Spleen (tissue), 11 donors: ENCODE data around the gene ADD3. TPM values are rescaled to one million over a fixed set of nuclear protein-coding genes. Genes with fewer than 3 reads are reported as not detected.
"Not testable (repeated sequence)": the region's sequence is repeated elsewhere in the genome, so short reads cannot be mapped to it uniquely, and the experiment has no call there.

Source experiments
- DNase-seq: peaks from one replicate; pipeline ENCODE4 v3.0.0-alpha.2; 2020
- H3K27ac ChIP-seq, 8 donors: fragments of 200-600 bp; sonication (generic) in 7 of 8; 1 replicate in 4 of 8; 2 replicates in 4 of 8; pipeline versions ENCODE4 v1.5.0 to v1.8.0; 2016 to 2021; ENCODE audit warnings: inconsistent platforms in 4 of 8, mild to moderate bottlenecking in 4 of 8, moderate library complexity in 1 of 8
- H3K27me3 ChIP-seq, 7 donors: fragments of 200-600 bp; sonication (generic) in 6 of 7; replicated peaks in 1 of 7; 1 replicate in 4 of 7; 2 replicates in 3 of 7; pipeline versions ENCODE4 v1.5.0 to v1.8.0; 2016 to 2021; ENCODE audit warnings: inconsistent platforms in 3 of 7, mild to moderate bottlenecking in 1 of 7
- H3K36me3 ChIP-seq, 6 donors: fragments of 200-600 bp; sonication (generic) in 5 of 6; 1 replicate in 4 of 6; 2 replicates in 2 of 6; pipeline versions ENCODE4 v1.5.0 to v1.8.0; 2016 to 2021; ENCODE audit warnings: inconsistent platforms in 2 of 6
- H3K4me1 ChIP-seq, 6 donors: fragments of 200-600 bp; sonication (generic) in 5 of 6; 1 replicate in 3 of 6; 2 replicates in 3 of 6; pipeline versions ENCODE4 v1.5.0 to v1.8.0; 2016 to 2021; ENCODE audit warnings: inconsistent platforms in 3 of 6
- H3K4me3 ChIP-seq, 8 donors: fragments of 200-600 bp; sonication (generic) in 7 of 8; 1 replicate in 4 of 8; 2 replicates in 4 of 8; pipeline versions ENCODE4 v1.5.0 to v1.8.0; 2016 to 2021; ENCODE audit warnings: inconsistent platforms in 4 of 8, mild to moderate bottlenecking in 4 of 8, moderate library complexity in 2 of 8
- H3K9me3 ChIP-seq, 8 donors: fragments of 200-600 bp; sonication (generic) in 7 of 8; 1 replicate in 4 of 8; 2 replicates in 4 of 8; pipeline versions ENCODE4 v1.5.0 to v1.8.0; 2016 to 2021; ENCODE audit warnings: inconsistent platforms in 4 of 8
- CTCF ChIP-seq, 11 experiments: fragments of 200-600 bp in 7 of 11; fragments of 450-650 bp in 4 of 11; sonication (generic) in 4 of 11; IDR thresholded peaks in 8 of 11; conservative IDR thresholded peaks in 3 of 11; 1 replicate in 7 of 11; 2 replicates in 4 of 11; pipeline versions ENCODE4 v1.4.0 to v1.8.0; 2016 to 2021; ENCODE audit warnings: antibody characterized with exemption in 11 of 11, inconsistent platforms in 4 of 11, mild to moderate bottlenecking in 1 of 11
- POLR2A ChIP-seq, 3 donors: fragments of 450-650 bp; IDR thresholded peaks; one replicate each; pipeline ENCODE4 v1.5.1; 2017; ENCODE audit warnings: antibody characterized with exemption in 3 of 3, mild to moderate bottlenecking in 1 of 3
- POLR2AphosphoS5 ChIP-seq, 3 donors: sonication (generic); formaldehyde crosslinking; IDR thresholded peaks; one replicate each; pipeline ENCODE4 v1.5.1; 2017; ENCODE audit warnings: antibody characterized with exemption in 3 of 3
- WGBS, 5 donors: extraction: QIAGEN DNeasy Blood & Tissue Kit in 3 of 5; methylation state at CpG; one replicate each; pipeline versions ENCODE4 v1.1.5 to v1.1.7; 2013 to 2018; 5-methylcytosine and 5-hydroxymethylcytosine counted together
- intact Hi-C: fragments of 100-400 bp; cut with DNase I; formaldehyde crosslinking; loops from one replicate; pipeline ENCODE4 v1.15.0; 2023; ENCODE audit warnings: low total_unique reads
- polyA plus RNA-seq, 3 donors: library from polyadenylated mRNA; stranded (reverse); fragments of 200-250 nt; gene quantifications; one replicate each; pipeline ENCODE4 v1.2.1, GENCODE V29; 2013
- total RNA-seq, 7 donors: library from RNA; depleted of rRNA in 3 of 7; stranded (reverse); fragments of >200 nt in 3 of 7; fragmentation: NEBNext Ultra II Directional in 4 of 7; extraction: Animal tissue kit (Norgen Biotek cat#: 25700) in 4 of 7; gene quantifications; one replicate each; pipeline versions ENCODE4 v1.1.0 to v1.2.1, GENCODE V29; 2016 to 2021
- donor health status: healthy with polysubstance abuse.
- donor health status: DM: no; HTN: no; CAD: no; lungs with moderate emphysema.
- donor health status: DM: no; HTN: no; CAD: no.
- donor health status: Bipolar disorder and iron deficiency.
- donor health status: healthy.
- donor health status: DM: no; HTN: no; CAD: no.
- donor health status: DM: yes; HTN: yes; CAD: no.

The ADD3 gene
- total and polyA plus RNA-seq, 10 donors, result 35.0 to 155 (median 94.9) TPM

GRCh38 chr10:110045772-110046171 lies 38.0 kb downstream of the ADD3 start:
- intact Hi-C loops, result no loop called here
- DNase-seq, result no peak

GRCh38 chr10:110048145-110048544 lies 40.4 kb downstream of the ADD3 start:
- H3K4me1 ChIP-seq, result peaks cover 0 to 30% (median 13%) of the 10 kb centered on the region in 6 donors
- peaks cover 0 to 16% (median 0%) of the 10 kb centered on the region in 6 donors for H3K36me3 ChIP-seq
- DNase-seq, H3K27ac ChIP-seq, intact Hi-C loops, H3K27me3 ChIP-seq, H3K4me3 ChIP-seq: not testable (repeated sequence)
- peaks cover 0 to 23% (median 15%) of the 10 kb centered on the region in 8 donors for H3K9me3 ChIP-seq
- WGBS, 5 donors, result 87 to 98% (median 92%) methylated on average over 2 of the region's 2 CpGs

More at GRCh38 chr10:110045772-110046171, 38.0 kb downstream of the ADD3 start:
- Histone ChIP-seq H3K9me3 (peaks cover 0 to 23% (median 15%) of the 10 kb centered on the region in 8 donors), H3K27ac (no peak overlapping the region), H3K4me1 (peaks cover 0 to 22% (median 2%) of the 10 kb centered on the region in 6 donors), H3K4me3 (no peak overlapping the region), H3K36me3 (peaks cover 0 to 16% (median 0%) of the 10 kb centered on the region in 6 donors), H3K27me3 (no peaks in the 10 kb centered on the region)
- 75 to 92% (median 88%) methylated on average over 2 of the region's 2 CpGs for WGBS, 5 donors
- no peak for TF ChIP-seq POLR2AphosphoS5 (IDR thresholded peaks at IDR 0.05)
- no peak for TF ChIP-seq CTCF (IDR thresholded peaks at IDR 0.05 in 8 of 11, conservative IDR thresholded peaks at IDR 0.05 in 3 of 11)
- no peak for TF ChIP-seq POLR2A (IDR thresholded peaks at IDR 0.05)

GRCh38 chr10:110048781-110049180 lies 41.0 kb downstream of the ADD3 start:
- no peak for DNase-seq
- intact Hi-C loops, result no loop called here
- 88 to 100% (median 97%) methylated on average over 1 of the region's 1 CpG for WGBS, 5 donors

GRCh38 chr10:110049889-110050591 lies 42.3 kb downstream of the ADD3 start:
- WGBS, 5 donors, result 85 to 95% (median 91%) methylated on average over 7 of the region's 7 CpGs
- intact Hi-C loops, H3K4me3 ChIP-seq, H3K27me3 ChIP-seq, DNase-seq, H3K27ac ChIP-seq: not testable (repeated sequence)
- Histone ChIP-seq H3K9me3 (peaks cover 0 to 23% (median 15%) of the 10 kb centered on the region in 8 donors), H3K4me1 (peaks cover 0 to 33% (median 13%) of the 10 kb centered on the region in 6 donors), H3K36me3 (peaks cover 0 to 16% (median 0%) of the 10 kb centered on the region in 6 donors)

More at GRCh38 chr10:110048781-110049180, 41.0 kb downstream of the ADD3 start:
- H3K27me3 ChIP-seq, result no peaks in the 10 kb centered on the region
- no peak overlapping the region for H3K4me3 ChIP-seq
- peaks cover 0 to 16% (median 0%) of the 10 kb centered on the region in 6 donors for H3K36me3 ChIP-seq
- no peak for TF ChIP-seq CTCF (IDR thresholded peaks at IDR 0.05 in 8 of 11, conservative IDR thresholded peaks at IDR 0.05 in 3 of 11)
- no peak for TF ChIP-seq POLR2A (IDR thresholded peaks at IDR 0.05)
- no peak for TF ChIP-seq POLR2AphosphoS5 (IDR thresholded peaks at IDR 0.05)
- peaks cover 0 to 23% (median 15%) of the 10 kb centered on the region in 8 donors for H3K9me3 ChIP-seq
- H3K27ac ChIP-seq, result no peak overlapping the region
- peaks cover 0 to 32% (median 13%) of the 10 kb centered on the region in 6 donors for H3K4me1 ChIP-seq

DNA sequence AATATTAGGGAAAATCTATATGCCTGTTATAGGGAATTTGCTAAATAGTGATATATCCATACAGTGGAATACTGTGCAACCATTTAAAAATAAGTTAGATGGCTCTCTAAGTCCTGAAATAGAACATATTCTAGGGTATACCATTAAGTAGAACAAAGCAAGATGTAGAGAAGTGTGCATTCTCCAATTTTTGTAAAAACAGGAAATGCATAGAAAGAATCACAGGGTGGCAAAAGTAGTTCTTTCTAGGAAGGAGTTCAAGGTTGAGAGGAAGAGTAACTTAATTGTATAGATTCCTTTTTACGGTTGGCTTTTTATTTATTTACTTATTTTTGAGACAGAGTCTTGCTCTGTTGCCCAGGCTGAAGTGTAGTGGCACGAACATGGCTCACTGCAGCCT lies 43.7 kb downstream of the ADD3 start:
- TF ChIP-seq POLR2AphosphoS5 (IDR thresholded peaks at IDR 0.05) (no peak), POLR2A (IDR thresholded peaks at IDR 0.05) (no peak), CTCF (IDR thresholded peaks at IDR 0.05 in 8 of 11, conservative IDR thresholded peaks at IDR 0.05 in 3 of 11) (no peak)
- H3K27me3 ChIP-seq, result no peaks in the 10 kb centered on the region
- H3K36me3 ChIP-seq, result peaks cover 0 to 16% (median 0%) of the 10 kb centered on the region in 6 donors
- intact Hi-C loops, result no loop called here
- no peak overlapping the region for H3K27ac ChIP-seq
- no peak for DNase-seq
- H3K4me3 ChIP-seq, result no peak overlapping the region
- 66 to 82% (median 76%) methylated on average over 2 of the region's 2 CpGs for WGBS, 5 donors
- peaks cover 0 to 23% (median 15%) of the 10 kb centered on the region in 8 donors for H3K9me3 ChIP-seq
- peaks cover 2 to 45% (median 17%) of the 10 kb centered on the region in 6 donors for H3K4me1 ChIP-seq
